Measurements from ENCODE around the gene ACSF3. TPM values are rescaled to one million over a fixed set of nuclear protein-coding genes. Genes with fewer than 3 reads are reported as not detected.

Gene ACSF3
- total RNA-seq, 1 experiment from 2014 or later, result 55.2 TPM

DNA sequence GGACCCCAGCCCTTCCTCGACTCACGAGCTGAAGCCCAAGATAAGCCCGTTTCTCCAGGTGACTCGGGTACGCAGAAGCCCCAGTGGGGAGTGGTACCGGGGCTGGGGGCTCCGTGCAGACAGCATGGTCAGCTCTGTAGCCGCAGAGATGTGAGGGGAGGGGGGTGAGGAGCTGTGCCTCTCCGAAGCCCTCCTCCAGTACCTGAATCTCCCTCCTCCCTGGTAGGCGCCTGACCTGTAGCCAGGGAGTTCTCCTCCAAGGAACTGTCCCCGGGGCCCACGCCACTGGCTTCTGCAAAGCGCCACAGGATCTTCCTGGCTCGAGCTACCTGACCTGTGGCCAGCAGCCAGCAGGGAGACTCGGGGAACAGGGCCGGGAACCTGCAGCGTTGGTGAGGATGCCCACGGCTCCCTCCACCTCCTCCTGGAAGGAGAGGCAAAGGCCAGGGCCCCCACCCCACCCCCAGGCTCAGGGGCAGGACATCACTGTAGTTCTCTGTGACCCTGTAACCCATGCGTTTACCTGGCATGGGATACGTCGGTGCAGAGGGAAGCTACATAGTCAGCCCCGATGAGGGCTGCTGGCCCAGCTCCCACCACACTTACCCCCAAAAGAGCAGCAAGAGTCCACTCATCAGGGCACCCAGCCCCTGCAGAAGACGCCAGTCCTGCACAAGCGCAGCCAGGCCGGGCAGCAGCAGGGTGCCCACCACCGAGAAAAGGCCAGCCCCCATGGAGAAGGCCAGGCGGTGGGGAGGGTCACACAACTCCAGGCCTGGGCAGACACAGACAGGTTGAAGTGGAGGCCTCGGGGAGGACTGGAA, 105.0 kb downstream of the ACSF3 start:
- no peak overlapping the region for H3K27ac Mint-ChIP-seq (ENCODE audit: unreplicated experiment)
- H3K4me3 Mint-ChIP-seq (ENCODE audit: unreplicated experiment), result no peak overlapping the region
- intact Hi-C loops (cut with micrococcal nuclease; ENCODE audit: unreplicated experiment), result no loop called here
- H3K36me3 Mint-ChIP-seq (ENCODE audit: insufficient read depth, unreplicated experiment), result peaks cover 7% of the 10 kb centered on the region
- TF ChIP-seq, protein P1, sequence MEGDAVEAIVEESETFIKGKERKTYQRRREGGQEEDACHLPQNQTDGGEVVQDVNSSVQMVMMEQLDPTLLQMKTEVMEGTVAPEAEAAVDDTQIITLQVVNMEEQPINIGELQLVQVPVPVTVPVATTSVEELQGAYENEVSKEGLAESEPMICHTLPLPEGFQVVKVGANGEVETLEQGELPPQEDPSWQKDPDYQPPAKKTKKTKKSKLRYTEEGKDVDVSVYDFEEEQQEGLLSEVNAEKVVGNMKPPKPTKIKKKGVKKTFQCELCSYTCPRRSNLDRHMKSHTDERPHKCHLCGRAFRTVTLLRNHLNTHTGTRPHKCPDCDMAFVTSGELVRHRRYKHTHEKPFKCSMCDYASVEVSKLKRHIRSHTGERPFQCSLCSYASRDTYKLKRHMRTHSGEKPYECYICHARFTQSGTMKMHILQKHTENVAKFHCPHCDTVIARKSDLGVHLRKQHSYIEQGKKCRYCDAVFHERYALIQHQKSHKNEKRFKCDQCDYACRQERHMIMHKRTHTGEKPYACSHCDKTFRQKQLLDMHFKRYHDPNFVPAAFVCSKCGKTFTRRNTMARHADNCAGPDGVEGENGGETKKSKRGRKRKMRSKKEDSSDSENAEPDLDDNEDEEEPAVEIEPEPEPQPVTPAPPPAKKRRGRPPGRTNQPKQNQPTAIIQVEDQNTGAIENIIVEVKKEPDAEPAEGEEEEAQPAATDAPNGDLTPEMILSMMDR (IDR thresholded peaks at IDR 0.05; ENCODE audit: insufficient read depth in 1 of 2, low read depth in 1 of 2, low read length in 1 of 2, severe bottlenecking in 1 of 2, unreplicated experiment in 1 of 2), result no peak
- Histone ChIP-seq H3K4me3 (ENCODE audit: low read depth, low read length) (no peak overlapping the region), H3K4me1 (peaks cover 17% of the 10 kb centered on the region), H3K27me3 (replicated peaks; ENCODE audit: control insufficient read depth, insufficient read depth, low read length) (no peaks in the 10 kb centered on the region; the same call in 1 of the 2 replicates), H3K9me3 (no peaks in the 10 kb centered on the region), H3K36me3 (ENCODE audit: control insufficient read depth, insufficient read depth, low read length) (no peaks in the 10 kb centered on the region)
- POLR2A ChIA-PET, result no interaction called here
- H3K4me1 Mint-ChIP-seq (ENCODE audit: low read depth, unreplicated experiment), result peaks cover 8% of the 10 kb centered on the region
- no peaks in the 10 kb centered on the region for H3K9me3 Mint-ChIP-seq (ENCODE audit: unreplicated experiment)
- DNase-seq, result peak in 1 of 2 experiments; percentile 37
- peaks cover 6% of the 10 kb centered on the region for H3K27me3 Mint-ChIP-seq (ENCODE audit: insufficient read depth, unreplicated experiment)
- CTCF ChIA-PET, result no interaction called here
- no TSS peak for BruUV-seq (replicated peaks)

DNA sequence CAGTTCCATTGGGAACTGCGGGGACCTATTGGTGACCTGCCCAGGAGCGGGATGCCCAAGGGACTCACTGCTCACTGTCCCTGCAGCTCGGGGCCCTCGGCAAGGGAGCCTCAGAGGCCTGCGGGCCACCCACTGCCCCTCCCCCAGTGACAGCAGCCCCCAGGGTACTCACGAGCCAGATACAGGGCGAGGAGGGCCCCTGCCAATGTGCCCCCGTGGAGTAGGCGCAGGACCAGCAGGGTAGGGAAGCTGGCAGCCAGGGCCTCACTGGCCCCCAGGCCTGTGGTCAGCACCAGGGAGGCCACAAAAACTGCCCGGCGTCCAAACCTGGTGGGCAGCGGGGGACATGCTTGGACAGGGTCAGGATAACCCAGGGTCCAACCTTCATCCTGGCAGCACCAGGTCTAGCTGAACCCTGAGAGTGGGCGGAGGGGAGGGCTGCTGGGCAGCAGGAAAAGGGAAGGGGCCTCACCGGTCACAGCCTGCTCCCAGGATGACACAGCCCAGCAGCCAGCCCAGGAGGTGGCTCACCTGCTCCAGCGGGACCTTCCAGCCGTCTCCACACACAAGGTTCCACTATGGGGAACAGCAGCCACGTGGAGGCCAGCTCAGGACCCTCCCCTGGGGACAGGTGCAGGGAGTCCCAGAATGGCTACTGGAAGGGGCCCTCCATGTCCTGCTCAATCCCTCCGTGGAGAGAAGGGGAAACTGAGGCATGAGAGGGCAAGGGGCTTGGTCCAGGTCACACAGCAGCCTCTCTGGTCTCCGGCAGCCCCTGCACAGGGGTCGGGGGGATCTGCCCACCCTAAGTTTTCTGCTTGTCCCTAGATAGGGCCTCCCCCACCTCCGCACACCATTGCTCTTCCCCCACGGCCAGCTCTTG, 105.8 kb downstream of the ACSF3 start:
- Histone ChIP-seq H3K27me3 (replicated peaks; ENCODE audit: control insufficient read depth, insufficient read depth, low read length) (no peaks in the 10 kb centered on the region; the same call in 1 of the 2 replicates), H3K4me1 (peaks cover 17% of the 10 kb centered on the region), H3K4me3 (ENCODE audit: low read depth, low read length) (no peak overlapping the region), H3K36me3 (ENCODE audit: control insufficient read depth, insufficient read depth, low read length) (no peaks in the 10 kb centered on the region), H3K9me3 (no peaks in the 10 kb centered on the region)
- Mint-ChIP-seq H3K27me3 (ENCODE audit: insufficient read depth, unreplicated experiment) (peaks cover 12% of the 10 kb centered on the region), H3K4me3 (ENCODE audit: unreplicated experiment) (peak overlapping the region; percentile 34), H3K4me1 (ENCODE audit: low read depth, unreplicated experiment) (peaks cover 8% of the 10 kb centered on the region), H3K36me3 (ENCODE audit: insufficient read depth, unreplicated experiment) (peaks cover 7% of the 10 kb centered on the region), H3K9me3 (ENCODE audit: unreplicated experiment) (no peaks in the 10 kb centered on the region), H3K27ac (ENCODE audit: unreplicated experiment) (no peak overlapping the region)
- no TSS peak for BruUV-seq (replicated peaks)
- POLR2A ChIA-PET, result no interaction called here
- no peak for DNase-seq
- CTCF ChIA-PET, result no interaction called here
- intact Hi-C loops (cut with micrococcal nuclease; ENCODE audit: unreplicated experiment), result loop anchor here (2.0 kb wide), 1 partner anchor 17 kb away; the partner anchor contains the start of gene ZNF778
- TF ChIP-seq, protein P1 (IDR thresholded peaks at IDR 0.05; ENCODE audit: insufficient read depth in 1 of 2, low read depth in 1 of 2, low read length in 1 of 2, severe bottlenecking in 1 of 2, unreplicated experiment in 1 of 2), result no peak
